ENCODE results near the gene PIMREG.

Gene PIMREG

GRCh38 chr17:6460531-6461161 is 16.4 kb downstream of the PIMREG start:
- in situ Hi-C loops (cut with HindIII; ENCODE audit: low sequenced_read_pairs): no loop called here

GRCh38 chr17:6461246-6461645 is 17.0 kb downstream of the PIMREG start:
- in situ Hi-C loops (cut with HindIII; ENCODE audit: low sequenced_read_pairs): no loop called here

GRCh38 chr17:6461792-6462524 is 17.7 kb downstream of the PIMREG start:
- in situ Hi-C loops (cut with HindIII; ENCODE audit: low sequenced_read_pairs): no loop called here

- in situ Hi-C loops (cut with HindIII; ENCODE audit: low sequenced_read_pairs): no loop called here
Measured at GRCh38 chr17:6462692-6463091, 18.4 kb downstream of the PIMREG start.

GRCh38 chr17:6463616-6464445 is 19.6 kb downstream of the PIMREG start:
- in situ Hi-C loops (cut with HindIII; ENCODE audit: low sequenced_read_pairs): no loop called here

- in situ Hi-C loops (cut with HindIII; ENCODE audit: low sequenced_read_pairs): no loop called here
Measured at GRCh38 chr17:6464446-6465041, 20.3 kb downstream of the PIMREG start.

- in situ Hi-C loops (cut with HindIII; ENCODE audit: low sequenced_read_pairs): no loop called here
Measured at GRCh38 chr17:6465206-6466003, 21.1 kb downstream of the PIMREG start.

GRCh38 chr17:6467567-6467966 is 23.3 kb downstream of the PIMREG start:
- in situ Hi-C loops (cut with HindIII; ENCODE audit: low sequenced_read_pairs): no loop called here

- in situ Hi-C loops (cut with HindIII; ENCODE audit: low sequenced_read_pairs): no loop called here
Measured at GRCh38 chr17:6468051-6468790, 24.0 kb downstream of the PIMREG start.

GRCh38 chr17:6470146-6470718 is 26.0 kb downstream of the PIMREG start:
- in situ Hi-C loops (cut with HindIII; ENCODE audit: low sequenced_read_pairs): no loop called here

- in situ Hi-C loops (cut with HindIII; ENCODE audit: low sequenced_read_pairs): no loop called here
Measured at GRCh38 chr17:6470751-6471521, 26.7 kb downstream of the PIMREG start.

GRCh38 chr17:6471531-6472465 is 27.5 kb downstream of the PIMREG start:
- in situ Hi-C loops (cut with HindIII; ENCODE audit: low sequenced_read_pairs): no loop called here

GRCh38 chr17:6472517-6472916 is 28.3 kb downstream of the PIMREG start:
- in situ Hi-C loops (cut with HindIII; ENCODE audit: low sequenced_read_pairs): no loop called here

GRCh38 chr17:6473128-6473767 is 29.0 kb downstream of the PIMREG start:
- in situ Hi-C loops (cut with HindIII; ENCODE audit: low sequenced_read_pairs): no loop called here

- in situ Hi-C loops (cut with HindIII; ENCODE audit: low sequenced_read_pairs): no loop called here
Measured at GRCh38 chr17:6474376-6474775, 30.1 kb downstream of the PIMREG start.

- in situ Hi-C loops (cut with HindIII; ENCODE audit: low sequenced_read_pairs): no loop called here
Measured at GRCh38 chr17:6474906-6475305, 30.7 kb downstream of the PIMREG start.

GRCh38 chr17:6475411-6475810 is 31.2 kb downstream of the PIMREG start:
- in situ Hi-C loops (cut with HindIII; ENCODE audit: low sequenced_read_pairs): no loop called here
